ENCODE measurements around the gene SDK1.

SDK1 gene

GRCh38 chr7:3592401-3593134, 291.5 kb downstream of the SDK1 start:
- DNase-seq: no peak

GRCh38 chr7:3594901-3595300, 293.8 kb downstream of the SDK1 start:
- no peak for DNase-seq

- DNase-seq: no peak
These were observed 297.8 kb downstream of the SDK1 start for GRCh38 chr7:3598854-3599253.

- no peak for DNase-seq
These were observed 304.2 kb downstream of the SDK1 start for GRCh38 chr7:3605222-3605621.

GRCh38 chr7:3606436-3606835, 305.4 kb downstream of the SDK1 start:
- DNase-seq: no peak

GRCh38 chr7:3607847-3608246, 306.8 kb downstream of the SDK1 start:
- no peak for DNase-seq

- no peak for DNase-seq
These were observed 315.3 kb downstream of the SDK1 start for GRCh38 chr7:3616306-3616705.

GRCh38 chr7:3630081-3630480, 329.0 kb downstream of the SDK1 start:
- no peak for DNase-seq

GRCh38 chr7:3634396-3634795, 333.3 kb downstream of the SDK1 start:
- no peak for DNase-seq

GRCh38 chr7:3636131-3636860, 335.2 kb downstream of the SDK1 start:
- DNase-seq: no peak

GRCh38 chr7:3639253-3639652, 338.2 kb downstream of the SDK1 start:
- no peak for DNase-seq

GRCh38 chr7:3641582-3641981, 340.5 kb downstream of the SDK1 start:
- no peak for DNase-seq

GRCh38 chr7:3643091-3643490, 342.0 kb downstream of the SDK1 start:
- no peak for DNase-seq

GRCh38 chr7:3648276-3648675, 347.2 kb downstream of the SDK1 start:
- DNase-seq: no peak

GRCh38 chr7:3649250-3649649, 348.2 kb downstream of the SDK1 start:
- no peak for DNase-seq

- no peak for DNase-seq
These were observed 348.8 kb downstream of the SDK1 start for GRCh38 chr7:3649678-3650440.

GRCh38 chr7:3650844-3651243, 349.8 kb downstream of the SDK1 start:
- no peak for DNase-seq

GRCh38 chr7:3655635-3656034, 354.6 kb downstream of the SDK1 start:
- DNase-seq: no peak

GRCh38 chr7:3657206-3657605, 356.2 kb downstream of the SDK1 start:
- DNase-seq: no peak

- no peak for DNase-seq
These were observed 367.7 kb downstream of the SDK1 start for GRCh38 chr7:3668743-3669142.

- DNase-seq: no peak
These were observed 369.8 kb downstream of the SDK1 start for GRCh38 chr7:3670898-3671297.

GRCh38 chr7:3673524-3673923, 372.5 kb downstream of the SDK1 start:
- DNase-seq: peak; percentile 42 to 52

- no peak for DNase-seq
These were observed 377.3 kb downstream of the SDK1 start for GRCh38 chr7:3678314-3678810.

All from stimulated activated CD4-positive, alpha-beta T cell treated with anti-CD3 and anti-CD28 coated beads, Interleukin-4, amount 100 ng/mL, for 4 hours (primary cell).